GM10847 (cell line): ENCODE results near the gene SDK2.

Source experiments
- POLR2A ChIP-seq: IDR thresholded peaks from 2 replicates; pipeline ENCODE4 v1.6.1; 2011; ENCODE audit not compliant: insufficient read length; ENCODE audit errors: extremely low read depth

Gene SDK2

DNA sequence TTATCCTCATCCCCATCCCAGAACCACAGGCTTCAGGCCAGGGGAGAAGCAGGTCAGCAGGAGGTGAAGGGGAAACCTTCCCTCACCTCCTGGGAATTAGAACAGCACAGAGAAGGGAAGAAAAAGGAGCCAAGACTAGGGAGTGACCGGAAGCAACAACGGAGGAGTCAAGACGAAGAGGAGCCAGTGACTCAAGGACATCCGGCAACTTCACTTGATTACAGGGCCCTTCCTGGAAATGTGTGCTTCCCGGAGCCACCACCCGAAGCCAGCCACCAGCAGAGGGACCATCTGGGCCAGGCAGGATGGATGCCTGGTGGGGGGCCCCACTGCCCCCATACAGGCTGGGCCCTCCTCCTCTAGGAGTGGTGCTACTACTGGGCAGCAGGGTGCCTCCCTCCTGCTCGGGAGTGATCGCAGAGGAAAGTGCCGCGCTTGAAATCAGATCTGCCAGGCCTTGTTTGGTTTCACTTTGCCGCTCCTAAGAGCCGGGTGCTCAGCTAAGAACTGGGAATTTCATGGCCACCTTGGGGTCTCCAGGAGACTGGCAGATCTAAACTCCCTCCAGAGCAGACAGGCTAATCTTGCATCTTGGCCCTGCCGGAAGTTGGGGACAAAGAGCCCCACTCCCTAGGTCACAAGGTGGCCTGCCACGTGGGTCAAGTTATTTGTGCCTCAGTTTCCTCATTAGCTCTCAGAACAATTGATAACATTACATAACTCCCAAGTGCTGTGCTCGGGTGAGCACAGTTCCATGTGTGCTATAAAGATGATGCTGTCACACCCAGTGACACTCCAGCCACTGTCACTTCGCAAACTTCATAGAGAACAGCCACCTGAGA is 339.1 kb downstream of the SDK2 start:
- TF ChIP-seq POLR2A = no peak

- TF ChIP-seq POLR2A = no peak
Observed at GRCh38 chr17:73304438-73304837, 339.8 kb downstream of the SDK2 start.

DNA sequence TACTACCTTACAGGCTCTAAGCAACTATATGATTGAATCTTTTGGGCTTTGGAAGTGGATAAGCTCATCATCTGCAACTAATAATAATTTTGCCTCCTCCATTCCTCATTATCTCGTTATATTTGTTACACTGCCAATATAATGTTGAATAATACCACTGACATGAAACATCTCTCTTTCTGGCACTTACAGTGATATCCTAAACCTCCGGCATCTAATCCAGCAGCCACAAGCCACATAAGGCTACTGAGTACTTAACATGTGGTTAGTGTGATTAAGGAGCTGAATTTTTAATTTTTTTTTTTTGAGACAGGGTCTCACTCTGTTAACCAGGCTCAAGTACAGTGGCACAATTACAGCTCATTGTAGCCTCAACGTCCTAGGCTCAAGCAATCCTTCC is 342.1 kb downstream of the SDK2 start:
- no peak for TF ChIP-seq POLR2A

- TF ChIP-seq POLR2A = no peak
Observed at GRCh38 chr17:73301369-73301768, 342.9 kb downstream of the SDK2 start.

GRCh38 chr17:73300392-73300791 is 343.9 kb downstream of the SDK2 start:
- no peak for TF ChIP-seq POLR2A

DNA sequence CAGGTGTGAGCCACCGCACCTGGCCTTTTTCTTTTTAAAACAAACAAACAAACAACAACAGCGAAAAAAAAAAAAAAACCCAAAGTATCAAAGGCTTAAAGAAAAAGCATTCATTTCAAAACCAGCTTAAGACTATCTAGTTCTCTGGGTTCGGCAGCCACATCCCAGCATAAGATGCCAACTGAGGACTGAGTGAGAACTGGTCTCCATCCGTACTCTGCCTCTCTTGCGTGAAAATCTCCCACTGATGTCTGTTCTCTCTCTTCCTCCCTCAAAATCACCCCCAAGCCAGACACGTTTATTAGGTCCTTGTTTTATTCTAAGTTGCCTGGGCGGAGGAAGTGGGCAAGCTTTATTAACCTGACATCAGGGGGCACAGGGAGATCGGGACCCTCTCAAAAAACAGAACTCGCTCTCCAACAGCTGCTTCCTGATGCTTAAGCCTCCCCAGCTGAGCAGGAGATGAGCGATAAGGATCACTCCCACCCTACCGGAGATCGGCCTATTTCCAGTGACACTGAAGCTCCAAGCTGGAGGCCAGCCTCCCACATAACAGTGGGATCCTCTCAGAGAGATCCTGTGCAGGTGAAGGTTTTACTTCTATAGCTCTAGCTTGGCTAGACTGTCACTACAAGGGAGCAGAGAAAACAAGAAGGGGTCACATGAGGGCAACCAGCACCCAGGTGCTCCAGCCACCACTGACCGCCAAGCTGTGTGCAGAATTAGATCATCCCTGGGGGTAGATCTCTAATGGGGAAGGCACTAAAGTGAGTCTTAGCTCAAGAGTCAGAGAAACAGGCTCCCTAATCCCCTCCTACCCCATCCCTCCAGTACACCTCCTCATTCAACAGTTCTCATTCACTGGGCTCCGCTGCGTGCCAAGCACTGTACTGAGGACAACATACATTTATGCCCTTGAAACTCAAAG is 346.0 kb downstream of the SDK2 start:
- TF ChIP-seq POLR2A = no peak

- TF ChIP-seq POLR2A = no peak
Observed at GRCh38 chr17:73293480-73293911, 350.7 kb downstream of the SDK2 start.

- TF ChIP-seq POLR2A = no peak
Observed at GRCh38 chr17:73293031-73293430, 351.2 kb downstream of the SDK2 start.

GRCh38 chr17:73292031-73292531 is 352.2 kb downstream of the SDK2 start:
- no peak for TF ChIP-seq POLR2A

DNA sequence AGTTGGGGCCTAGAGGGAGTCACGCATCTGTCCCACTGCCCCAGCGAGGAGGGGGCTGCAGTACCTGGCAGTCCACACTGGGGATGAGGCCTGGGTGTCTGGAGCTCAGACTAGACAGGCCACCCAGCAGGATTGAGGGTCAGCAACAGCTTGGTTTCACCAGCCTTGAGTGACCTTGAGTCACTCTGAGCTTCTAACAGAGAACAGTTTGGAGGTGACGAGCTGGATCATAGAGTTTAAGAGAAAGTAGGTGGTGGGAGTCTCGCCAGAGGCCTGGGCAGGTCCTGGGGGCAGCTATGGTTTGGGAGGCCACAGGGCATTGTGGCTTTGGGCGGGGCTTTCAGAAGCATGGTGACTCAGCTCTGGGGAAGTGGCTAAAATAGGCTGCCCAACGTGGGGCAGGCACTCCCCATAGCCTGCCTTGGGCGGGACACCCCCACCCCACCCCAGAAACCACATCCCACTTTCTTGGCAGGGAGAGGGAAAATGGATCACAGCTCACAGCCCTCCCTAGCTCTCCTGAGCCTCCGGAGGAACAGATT is 352.9 kb downstream of the SDK2 start:
- TF ChIP-seq POLR2A = no peak

GRCh38 chr17:73290399-73291259 is 353.6 kb downstream of the SDK2 start:
- TF ChIP-seq POLR2A = no peak

DNA sequence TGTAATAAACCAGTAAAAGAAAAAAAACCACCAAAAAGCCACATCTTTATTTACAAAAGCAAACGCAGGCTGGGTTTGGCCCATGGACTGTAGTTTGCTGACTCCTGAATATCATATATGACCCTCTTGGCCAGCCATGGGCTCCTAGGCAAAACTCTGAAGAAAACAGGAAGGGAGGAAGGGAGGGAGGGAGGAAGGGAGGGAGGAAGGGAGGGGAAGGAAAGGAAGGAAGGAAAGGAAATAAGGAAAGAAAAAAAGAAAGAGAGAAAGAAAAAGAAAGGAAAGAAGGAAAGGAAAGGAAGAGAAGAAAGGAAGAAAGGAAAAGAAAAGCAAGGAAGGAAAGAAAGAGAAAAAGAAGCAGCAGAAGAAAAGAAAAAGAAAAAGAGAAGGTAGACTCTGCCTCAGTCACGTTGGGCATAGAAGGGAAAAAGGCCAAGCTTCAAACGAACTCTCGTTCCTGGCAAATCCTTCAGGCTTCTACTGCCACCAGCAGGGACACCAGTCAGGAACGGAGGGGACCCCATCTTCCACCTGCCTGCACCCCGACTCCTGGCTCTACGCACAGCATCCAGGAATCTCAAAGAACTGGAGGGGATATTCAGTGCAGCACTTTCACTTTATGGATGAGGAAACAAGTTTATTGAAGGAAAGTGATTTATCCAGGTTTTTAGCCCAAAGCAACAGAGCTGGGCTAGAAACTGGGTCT is 354.5 kb downstream of the SDK2 start:
- no peak for TF ChIP-seq POLR2A

DNA sequence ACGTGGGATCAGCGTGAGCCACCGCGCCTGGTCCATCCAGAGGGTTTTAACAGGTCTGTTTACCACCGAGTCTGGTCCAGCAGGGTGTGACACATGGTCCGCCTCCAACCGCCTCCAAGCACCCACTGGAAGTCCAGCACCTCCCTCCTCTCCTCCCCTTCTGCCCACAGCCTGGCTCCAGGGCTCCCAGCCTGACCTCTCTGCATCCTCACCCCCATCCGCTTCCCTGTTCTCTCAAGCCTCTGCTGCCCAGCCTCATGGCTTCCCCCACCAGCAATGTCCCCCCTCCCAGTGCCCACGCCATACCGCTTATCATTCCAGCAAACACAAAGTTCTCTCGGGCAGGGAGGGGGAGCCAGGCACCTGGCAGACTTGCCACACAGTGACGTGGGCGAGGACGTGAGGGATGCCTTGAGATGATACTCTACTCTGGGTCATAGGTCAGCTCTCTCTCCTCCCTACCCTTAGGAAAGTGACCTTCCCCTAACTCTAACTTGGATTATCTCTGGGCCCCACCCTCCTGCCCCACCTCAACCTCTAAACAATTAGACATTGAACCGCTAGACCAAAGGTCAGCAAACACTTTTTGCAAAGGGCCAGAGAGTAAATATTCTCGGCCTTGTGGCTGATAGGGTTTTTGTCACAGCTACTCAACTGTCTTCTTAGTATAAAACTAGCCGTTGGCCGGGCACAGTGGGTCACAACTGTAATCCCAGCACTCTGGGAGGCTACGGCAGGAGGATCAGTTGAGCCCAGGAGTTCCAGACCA is 355.5 kb downstream of the SDK2 start:
- TF ChIP-seq POLR2A = no peak
